Mucosa of descending colon (tissue), 3 donors: ENCODE results near the gene DGKD. TPM values are rescaled to one million over a fixed set of nuclear protein-coding genes. Genes with fewer than 3 reads are reported as not detected.
"Not testable (repeated sequence)": the region's sequence is repeated elsewhere in the genome, so short reads cannot be mapped to it uniquely, and the experiment has no call there.

ENCODE experiments used
- ATAC-seq: fragments of 200-7000 bp; cut with Tn5 transposase; one replicate; pipeline ENCODE4 v1.9.1; 2020; ENCODE audit warnings: mild to moderate bottlenecking, moderate library complexity
- DNase-seq, 3 donors: peaks; one replicate each; pipeline ENCODE4 v3.0.0-alpha.2; 2020
- H3K36me3 ChIP-seq: fragments of 200-600 bp; one replicate; pipeline ENCODE4 v1.8.0; 2021; ENCODE audit warnings: low read depth, mild to moderate bottlenecking
- H3K4me1 ChIP-seq: fragments of 200-600 bp; one replicate; pipeline ENCODE4 v1.8.0; 2021; ENCODE audit warnings: low read depth, mild to moderate bottlenecking
- H3K4me3 ChIP-seq: fragments of 200-600 bp; one replicate; pipeline ENCODE4 v1.8.0; 2021; ENCODE audit warnings: mild to moderate bottlenecking
- H3K9me3 ChIP-seq: fragments of 200-600 bp; one replicate; pipeline ENCODE4 v1.8.0; 2021; ENCODE audit warnings: mild to moderate bottlenecking
- intact Hi-C, 2 donors: fragments of 100-400 bp; cut with DNase I in 1 of 2; cut with micrococcal nuclease in 1 of 2; formaldehyde crosslinking; loops; one replicate each; pipeline versions ENCODE4 v1.11.0 to v1.11.1; 2022; cut with DNase I, micrococcal nuclease
- total RNA-seq, 3 donors: library from RNA; stranded (reverse); fragmentation: NEBNext Ultra II Directional in 2 of 3; extraction: Animal tissue kit (Norgen Biotek cat#: 25700) in 2 of 3; gene quantifications; one replicate each; pipeline versions ENCODE4 v1.2.1 to v1.2.4, GENCODE V29; 2021 to 2023
- TF ChIP-seq, protein P1 (sequence below): fragments of 200-600 bp; IDR thresholded peaks from one replicate; pipeline ENCODE4 v1.8.0; 2022; ENCODE audit warnings: antibody characterized with exemption, mild to moderate bottlenecking
- donor health status: DM: no; HTN: no; CAD: no; lungs with moderate emphysema.
- donor health status: DM: no; HTN: no; CAD: no.
- donor health status: DM: no; HTN: yes; CAD: no.

The DGKD gene
- total RNA-seq, 3 donors from 2014 or later, result 81.8 to 159 (median 102) TPM

DNA sequence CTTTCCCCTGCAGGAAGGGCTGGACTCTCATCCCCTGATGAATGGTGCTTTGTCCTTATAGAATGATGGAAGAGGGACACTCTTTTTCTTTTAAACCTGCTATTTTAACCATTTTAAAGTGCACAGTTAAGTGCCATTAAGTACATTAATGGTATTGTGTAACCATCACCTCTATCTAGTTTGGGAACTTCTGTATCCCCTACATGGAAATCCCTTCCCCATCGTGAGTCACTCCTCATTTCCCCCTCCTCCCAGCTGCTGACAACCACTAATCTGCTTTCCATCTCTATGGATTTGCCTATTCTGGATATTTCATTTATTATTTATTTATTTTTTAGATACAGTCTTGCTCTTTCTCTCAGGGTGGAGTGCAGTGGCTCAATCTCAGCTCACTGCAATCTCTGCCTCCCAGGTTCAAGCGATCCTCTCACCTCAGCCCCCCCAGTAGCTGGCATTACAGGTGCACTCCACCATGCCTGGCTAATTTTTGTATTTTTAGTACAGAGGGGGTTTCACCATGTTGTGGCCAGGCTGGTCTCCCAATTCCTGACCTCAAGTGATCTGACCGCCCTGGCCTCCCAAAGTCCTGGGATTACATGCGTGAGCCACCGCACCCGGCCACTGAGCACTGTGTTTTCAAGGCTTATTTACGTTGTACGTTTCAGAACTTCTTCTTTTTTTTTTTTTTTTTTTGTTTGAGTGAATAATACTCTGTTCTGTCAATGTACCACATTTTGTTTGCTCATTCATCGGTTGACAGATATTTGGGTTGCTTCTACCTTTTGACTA, 15.8 kb downstream of the DGKD start:
- intact Hi-C loops, result no loop called here
- peaks cover 7% of the 10 kb centered on the region for H3K4me1 ChIP-seq
- no peaks in the 10 kb centered on the region for H3K36me3 ChIP-seq
- no peak for DNase-seq
- TF ChIP-seq, protein P1, sequence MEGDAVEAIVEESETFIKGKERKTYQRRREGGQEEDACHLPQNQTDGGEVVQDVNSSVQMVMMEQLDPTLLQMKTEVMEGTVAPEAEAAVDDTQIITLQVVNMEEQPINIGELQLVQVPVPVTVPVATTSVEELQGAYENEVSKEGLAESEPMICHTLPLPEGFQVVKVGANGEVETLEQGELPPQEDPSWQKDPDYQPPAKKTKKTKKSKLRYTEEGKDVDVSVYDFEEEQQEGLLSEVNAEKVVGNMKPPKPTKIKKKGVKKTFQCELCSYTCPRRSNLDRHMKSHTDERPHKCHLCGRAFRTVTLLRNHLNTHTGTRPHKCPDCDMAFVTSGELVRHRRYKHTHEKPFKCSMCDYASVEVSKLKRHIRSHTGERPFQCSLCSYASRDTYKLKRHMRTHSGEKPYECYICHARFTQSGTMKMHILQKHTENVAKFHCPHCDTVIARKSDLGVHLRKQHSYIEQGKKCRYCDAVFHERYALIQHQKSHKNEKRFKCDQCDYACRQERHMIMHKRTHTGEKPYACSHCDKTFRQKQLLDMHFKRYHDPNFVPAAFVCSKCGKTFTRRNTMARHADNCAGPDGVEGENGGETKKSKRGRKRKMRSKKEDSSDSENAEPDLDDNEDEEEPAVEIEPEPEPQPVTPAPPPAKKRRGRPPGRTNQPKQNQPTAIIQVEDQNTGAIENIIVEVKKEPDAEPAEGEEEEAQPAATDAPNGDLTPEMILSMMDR, result no peak
- no peaks in the 10 kb centered on the region for H3K9me3 ChIP-seq
- no peak overlapping the region for H3K4me3 ChIP-seq
- ATAC-seq, result no peak

- intact Hi-C loops, result no loop called here
- Histone ChIP-seq H3K4me1 (peaks cover 19% of the 10 kb centered on the region), H3K36me3 (no peaks in the 10 kb centered on the region), H3K9me3 (no peaks in the 10 kb centered on the region), H3K4me3 (no peak overlapping the region)
- DNase-seq, result no peak
- ATAC-seq, result no peak
- TF ChIP-seq, protein P1, result no peak
Measured at GRCh38 chr2:233371641-233372040, 17.3 kb downstream of the DGKD start.

DNA sequence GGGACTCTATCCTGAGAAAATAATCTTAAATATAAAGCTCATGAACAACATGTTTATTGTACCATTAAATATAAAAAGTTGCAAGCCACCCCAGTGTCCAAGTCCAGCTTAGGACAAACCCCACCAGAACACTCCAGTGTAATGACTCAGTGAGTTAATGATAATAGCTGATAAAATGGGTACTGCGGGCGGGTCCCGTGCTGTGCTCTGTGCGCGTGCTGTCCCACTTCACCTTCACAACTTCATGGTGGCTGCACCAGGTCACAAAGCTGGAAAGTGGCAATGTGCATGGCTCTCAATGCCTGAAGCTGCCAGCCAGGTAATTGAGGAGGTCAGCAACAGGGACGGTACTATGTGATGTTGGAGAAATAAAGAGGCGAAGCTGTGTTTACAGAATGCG, 18.6 kb downstream of the DGKD start:
- peaks cover 19% of the 10 kb centered on the region for H3K4me1 ChIP-seq
- ATAC-seq (peak; percentile 63), DNase-seq (no peak)
- H3K36me3 ChIP-seq, result no peaks in the 10 kb centered on the region
- no peaks in the 10 kb centered on the region for H3K9me3 ChIP-seq
- no peak overlapping the region for H3K4me3 ChIP-seq
- TF ChIP-seq, protein P1, result no peak
- intact Hi-C loops, result no loop called here

- Histone ChIP-seq H3K4me3 (no peak overlapping the region), H3K9me3 (no peaks in the 10 kb centered on the region), H3K36me3 (no peaks in the 10 kb centered on the region), H3K4me1 (peaks cover 19% of the 10 kb centered on the region)
- DNase-seq (no peak), ATAC-seq (no peak)
- TF ChIP-seq, protein P1, result no peak
- intact Hi-C loops, result no loop called here
Measured at GRCh38 chr2:233373316-233373715, 19.0 kb downstream of the DGKD start.

DNA sequence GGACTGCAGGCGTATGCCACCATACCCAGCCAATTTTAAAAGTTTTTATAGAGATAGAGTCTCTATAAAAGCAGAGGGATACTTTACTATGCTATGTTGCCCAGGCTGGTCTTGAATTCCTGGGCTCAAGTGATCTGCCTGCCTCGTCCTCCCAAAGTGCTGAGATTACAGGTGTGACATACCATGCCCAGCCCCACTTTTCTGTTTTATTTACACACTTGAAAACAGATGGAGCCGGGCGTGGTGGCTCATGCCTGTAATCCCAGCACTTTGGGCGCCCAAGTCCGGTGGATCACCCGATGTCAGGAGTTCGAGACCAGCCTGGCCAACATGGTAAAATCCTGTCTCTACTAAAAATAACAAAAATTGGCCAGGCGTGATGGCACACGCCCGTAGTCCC, 20.5 kb downstream of the DGKD start:
- peaks cover 19% of the 10 kb centered on the region for H3K4me1 ChIP-seq
- peak in 1 of 3 donors; percentile 42 for DNase-seq
- H3K4me3 ChIP-seq, H3K36me3 ChIP-seq, H3K9me3 ChIP-seq, intact Hi-C loops: not testable (repeated sequence)
- peak; percentile 25 for ATAC-seq

- intact Hi-C loops, result no loop called here
- H3K9me3 ChIP-seq, result no peaks in the 10 kb centered on the region
- TF ChIP-seq, protein P1, result no peak
- no peaks in the 10 kb centered on the region for H3K36me3 ChIP-seq
- no peak overlapping the region for H3K4me3 ChIP-seq
- H3K4me1 ChIP-seq, result peaks cover 19% of the 10 kb centered on the region
- DNase-seq, result no peak
- peak; percentile 47 for ATAC-seq
Measured at GRCh38 chr2:233375490-233376314, 21.4 kb downstream of the DGKD start.
